DMS53 treated with DMSO at 0.1 percent for 48 hours (cell line): ENCODE measurements around the gene GTF3C5.
"Not testable (repeated sequence)": the region's sequence is repeated elsewhere in the genome, so short reads cannot be mapped to it uniquely, and the experiment has no call there.

Experiments used
- DNase-seq: peaks from one replicate; lab custom pipeline; 2025; ENCODE audit not compliant: unreplicated experiment; lab: John Stamatoyannopoulos, UW

GTF3C5 gene

GRCh38 chr9:132995879-132996278 is 34.9 kb upstream of the GTF3C5 start:
- DNase-seq: no peak

DNA sequence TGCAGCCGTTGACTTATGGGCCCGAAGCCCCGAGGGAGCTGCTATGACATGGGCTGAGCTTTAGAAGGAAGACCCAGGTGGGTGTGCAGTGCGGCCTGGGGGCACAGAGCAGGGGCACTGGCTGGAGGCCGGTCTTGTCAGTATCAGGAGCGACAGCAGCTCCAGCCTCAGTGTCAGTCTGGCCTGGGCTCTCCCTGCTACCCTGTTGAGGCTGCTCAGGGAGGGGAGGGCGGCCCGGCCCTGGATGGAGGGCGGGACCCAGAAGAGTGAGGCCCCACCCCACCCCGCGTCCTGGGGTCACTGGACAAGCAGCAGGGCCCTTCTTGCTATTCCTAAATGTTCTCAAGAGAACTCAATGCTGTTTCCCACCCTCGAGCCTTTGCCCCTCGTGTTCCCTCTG is 34.3 kb upstream of the GTF3C5 start:
- DNase-seq: no peak

- no peak for DNase-seq
Observed at GRCh38 chr9:132997591-132997990, 33.2 kb upstream of the GTF3C5 start.

DNA sequence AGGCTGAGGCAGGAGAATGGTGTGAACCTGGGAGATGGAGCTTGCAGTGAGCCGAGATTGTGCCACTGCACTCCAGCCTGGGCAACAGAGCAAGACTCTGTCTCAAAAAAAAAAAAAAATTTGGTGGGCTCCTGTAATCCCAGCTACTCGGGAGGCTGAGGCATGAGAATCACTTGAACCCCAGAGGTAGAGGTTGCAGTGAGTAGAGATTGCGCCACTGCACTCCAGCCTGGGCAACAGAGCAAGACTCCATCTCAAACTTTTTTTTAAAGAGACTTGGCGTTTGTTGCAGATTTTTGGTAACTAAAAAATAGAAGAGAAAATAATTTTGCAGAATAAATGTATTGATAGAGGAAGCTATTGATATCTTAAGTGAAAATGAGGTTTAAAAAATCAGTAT is 32.6 kb upstream of the GTF3C5 start:
- DNase-seq: not testable (repeated sequence)

DNA sequence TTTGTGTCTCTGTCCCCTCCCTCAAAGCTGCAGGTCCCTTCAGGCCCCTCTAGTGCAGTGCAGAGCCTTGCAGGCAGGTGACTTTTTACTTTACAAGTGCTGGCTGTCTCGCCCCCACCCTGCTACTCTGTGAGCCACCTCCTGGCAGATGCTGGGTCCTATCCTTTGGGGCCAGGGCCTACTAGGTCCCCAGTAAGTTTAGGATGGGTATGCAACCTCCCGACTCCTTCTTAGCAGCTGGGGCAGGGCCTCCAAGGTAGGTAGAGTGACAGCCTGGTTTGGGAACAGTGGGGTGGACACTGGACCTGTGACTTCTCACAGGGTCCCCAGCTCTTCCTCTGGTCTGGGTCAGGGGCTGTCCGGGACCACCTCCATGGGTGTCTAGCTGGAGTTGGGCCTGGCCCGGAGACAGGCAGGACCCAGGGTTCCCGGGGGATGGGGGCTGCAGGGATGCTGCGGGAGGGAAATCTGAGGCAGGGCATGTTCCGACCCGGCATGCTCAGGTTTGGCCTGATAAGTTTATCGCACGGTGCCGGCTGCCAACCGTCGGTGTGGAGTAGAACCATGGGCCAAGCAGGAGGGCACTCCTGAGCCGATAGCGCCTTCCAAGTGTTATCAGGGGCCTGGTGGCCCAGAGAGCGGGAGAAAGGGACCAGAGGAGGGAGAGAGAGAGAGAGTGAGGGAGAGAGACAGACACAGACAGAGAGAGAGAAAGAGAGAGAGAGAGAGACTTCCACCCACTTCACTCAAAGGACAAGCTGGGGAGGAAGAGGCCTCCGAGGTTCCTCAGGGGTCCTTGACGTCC is 31.8 kb upstream of the GTF3C5 start:
- DNase-seq: no peak

DNA sequence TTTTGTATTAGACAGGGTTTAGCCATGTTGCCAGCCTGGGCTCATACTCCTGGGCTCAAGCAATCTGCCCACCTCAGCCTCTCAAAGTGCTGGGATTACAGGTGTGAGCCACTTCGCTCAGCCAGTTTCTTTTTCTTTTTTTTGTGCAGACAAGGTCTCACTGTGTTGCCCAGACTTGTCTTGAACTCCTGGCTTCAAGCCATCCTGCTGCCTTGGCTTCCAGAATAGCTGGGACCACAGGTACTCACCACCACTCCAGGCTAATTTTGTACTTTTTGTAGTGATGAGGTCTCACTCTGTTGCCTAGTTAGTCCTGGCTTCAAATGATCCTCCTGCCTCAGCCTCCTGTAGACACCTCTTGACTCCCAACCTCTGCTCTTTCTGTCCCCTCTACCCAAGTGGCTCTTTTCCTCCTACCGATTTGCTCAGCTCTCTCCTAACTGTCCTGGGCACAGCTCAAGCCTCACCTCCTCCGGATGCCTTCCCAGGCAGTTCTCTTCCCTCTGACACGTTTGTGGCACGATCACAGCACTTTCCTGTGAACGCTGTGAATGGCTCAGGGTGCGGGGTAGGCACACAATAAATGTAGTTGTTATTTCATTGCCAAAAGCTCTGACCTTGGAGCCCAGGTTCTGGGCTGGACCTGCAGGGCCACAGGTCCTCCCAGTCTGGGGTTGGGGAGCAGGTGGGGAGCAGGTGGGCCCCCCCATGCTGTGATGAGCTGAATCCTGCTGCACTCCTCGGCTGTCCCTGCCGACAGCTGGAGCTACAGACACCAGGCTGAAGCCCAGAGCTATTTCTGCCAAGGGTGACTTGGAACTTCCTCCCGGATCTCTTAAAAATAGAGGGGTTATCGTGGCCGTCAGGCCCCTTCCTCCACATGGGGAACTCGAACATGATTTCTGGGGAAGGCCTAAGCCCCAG is 28.4 kb upstream of the GTF3C5 start:
- DNase-seq: no peak

GRCh38 chr9:133003071-133003461 is 27.7 kb upstream of the GTF3C5 start:
- no peak for DNase-seq

DNA sequence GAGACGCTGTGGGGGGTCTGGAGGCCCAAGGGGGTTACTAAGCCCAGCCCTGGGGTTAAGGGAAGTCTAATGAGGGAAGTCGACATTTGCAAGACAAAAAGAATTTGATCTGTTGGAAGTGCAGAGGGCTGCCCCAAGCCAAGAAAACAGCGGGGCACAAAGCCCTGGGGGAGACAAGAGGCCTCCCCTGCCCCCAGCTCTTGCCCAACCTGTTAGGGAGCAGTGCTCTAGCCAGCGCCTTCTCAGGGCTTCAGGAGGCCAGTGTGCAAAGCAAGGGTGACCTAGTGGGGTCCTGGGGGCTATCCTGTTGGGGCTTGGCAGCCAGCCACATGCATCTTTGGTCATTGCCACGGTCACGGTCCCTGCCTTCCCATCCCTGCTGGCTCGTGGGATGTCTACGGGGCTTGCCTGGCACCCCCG is 27.1 kb upstream of the GTF3C5 start:
- DNase-seq: no peak

GRCh38 chr9:133004091-133004998 is 26.5 kb upstream of the GTF3C5 start:
- DNase-seq: no peak

DNA sequence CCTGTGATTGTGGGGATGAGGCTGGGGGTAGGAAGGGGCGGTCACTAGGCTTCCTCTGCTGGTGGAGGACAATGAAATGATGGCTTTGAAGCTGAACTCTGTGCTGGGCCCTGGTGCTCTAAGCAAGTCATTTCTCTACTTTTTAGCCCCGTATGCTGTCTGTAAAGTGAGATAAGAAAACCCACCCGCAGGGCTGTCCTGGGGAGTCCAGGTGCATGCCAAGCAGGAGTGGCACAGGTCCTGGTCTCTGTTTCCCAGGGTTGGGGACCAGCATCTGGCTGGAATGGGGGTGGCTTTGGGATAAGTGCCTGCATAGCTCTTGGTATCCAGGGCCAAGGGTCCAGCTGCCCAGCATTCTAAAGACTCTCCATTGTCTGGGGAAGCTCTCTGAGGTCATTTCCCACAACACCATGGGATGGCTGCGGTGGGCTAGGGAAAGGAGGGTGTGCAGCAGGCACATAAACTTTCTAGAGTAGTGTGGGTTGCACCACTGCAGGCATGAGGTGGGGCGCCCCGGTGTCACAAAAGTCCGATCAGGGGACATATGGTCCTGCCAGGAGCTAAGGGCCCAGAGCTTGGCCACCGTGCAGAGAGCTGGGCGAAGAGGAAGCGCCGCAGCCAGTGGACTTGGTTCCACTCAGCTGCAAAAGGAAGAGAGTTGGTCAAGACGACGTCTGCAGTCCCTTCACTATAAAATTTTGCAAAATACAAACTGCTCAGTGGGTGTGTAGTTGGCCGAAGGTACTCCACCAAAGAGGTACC is 25.6 kb upstream of the GTF3C5 start:
- DNase-seq: no peak

GRCh38 chr9:133005957-133006356 is 24.8 kb upstream of the GTF3C5 start:
- no peak for DNase-seq

DNA sequence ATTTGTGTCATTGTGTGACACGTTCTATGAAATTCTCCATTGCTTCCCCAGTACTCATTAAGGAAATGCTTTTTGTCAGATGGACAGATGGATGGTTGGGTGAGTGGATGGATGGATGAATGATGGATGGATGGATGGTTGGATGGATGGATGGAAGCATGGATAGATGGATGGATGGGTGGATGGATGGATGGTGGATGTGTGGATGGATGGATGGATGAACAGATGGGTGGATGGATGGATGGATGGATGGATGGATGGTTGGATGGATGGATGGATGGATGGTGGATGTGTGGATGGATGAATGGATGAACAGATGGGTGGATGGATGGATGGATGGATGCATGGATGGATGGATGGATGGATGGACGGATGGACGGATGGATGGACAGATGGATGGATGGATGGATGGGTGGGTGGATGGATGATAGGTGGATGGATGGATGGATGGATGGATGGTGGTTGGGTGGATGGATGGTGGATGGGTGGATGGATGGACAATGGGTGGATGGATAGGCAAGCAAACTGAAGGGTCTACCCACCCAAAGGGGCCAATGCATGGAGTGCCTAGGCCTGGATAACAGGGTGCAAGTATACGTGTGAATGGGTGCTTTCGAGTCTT is 24.0 kb upstream of the GTF3C5 start:
- DNase-seq: no peak

- no peak for DNase-seq
Observed at GRCh38 chr9:133008406-133008805, 22.4 kb upstream of the GTF3C5 start.

DNA sequence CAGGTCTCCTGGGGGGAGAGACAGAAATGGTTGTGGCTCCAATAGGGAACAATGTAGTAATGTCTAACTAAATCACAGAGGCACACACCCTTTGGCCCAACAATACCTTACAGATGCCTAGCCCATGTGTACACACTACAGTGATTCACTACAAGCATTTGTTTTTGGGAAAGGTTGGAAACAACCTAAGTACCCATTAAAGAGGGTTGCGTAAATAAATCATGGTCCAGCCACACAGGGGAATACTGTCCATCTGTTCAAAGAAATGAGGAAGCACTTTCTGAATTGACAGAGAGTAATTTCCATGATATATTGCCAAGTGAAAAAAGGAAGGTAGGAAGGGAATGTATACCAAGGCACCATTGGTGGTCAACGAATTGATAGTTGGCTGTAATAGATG is 22.0 kb upstream of the GTF3C5 start:
- DNase-seq: no peak

- no peak for DNase-seq
Observed at GRCh38 chr9:133009906-133010582, 20.8 kb upstream of the GTF3C5 start.

DNA sequence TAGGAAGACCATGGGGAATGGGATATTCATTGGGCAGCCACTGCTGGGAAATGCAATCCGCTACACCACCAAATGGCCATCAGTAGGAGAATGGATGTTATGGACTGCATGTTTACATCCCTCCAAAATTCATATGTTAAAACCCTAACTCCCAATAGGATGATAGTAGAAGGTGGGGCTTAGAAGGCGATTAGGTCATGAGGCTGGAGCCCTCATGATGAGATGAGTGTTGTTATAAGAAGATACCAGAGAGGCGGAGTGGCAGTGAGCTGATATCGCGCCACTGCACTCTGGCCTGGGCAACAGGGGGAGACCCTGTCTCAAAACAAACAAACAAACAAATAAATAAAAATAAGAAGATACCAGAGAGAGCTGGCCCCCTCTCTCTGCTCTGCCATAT is 16.1 kb upstream of the GTF3C5 start:
- no peak for DNase-seq

- DNase-seq: no peak
Observed at GRCh38 chr9:133023117-133023890, 7.5 kb upstream of the GTF3C5 start.

- no peak for DNase-seq
Observed at GRCh38 chr9:133026426-133026825, 4.4 kb upstream of the GTF3C5 start.

- DNase-seq: no peak
Observed at GRCh38 chr9:133027134-133027533, 3.7 kb upstream of the GTF3C5 start.
